ENCODE results near the gene GSN. TPM values are rescaled to one million over a fixed set of nuclear protein-coding genes. Genes with fewer than 3 reads are reported as not detected.

GSN gene
- total and polyA plus RNA-seq, 4 donors: 18.8 to 402 (median 51.6) TPM

DNA sequence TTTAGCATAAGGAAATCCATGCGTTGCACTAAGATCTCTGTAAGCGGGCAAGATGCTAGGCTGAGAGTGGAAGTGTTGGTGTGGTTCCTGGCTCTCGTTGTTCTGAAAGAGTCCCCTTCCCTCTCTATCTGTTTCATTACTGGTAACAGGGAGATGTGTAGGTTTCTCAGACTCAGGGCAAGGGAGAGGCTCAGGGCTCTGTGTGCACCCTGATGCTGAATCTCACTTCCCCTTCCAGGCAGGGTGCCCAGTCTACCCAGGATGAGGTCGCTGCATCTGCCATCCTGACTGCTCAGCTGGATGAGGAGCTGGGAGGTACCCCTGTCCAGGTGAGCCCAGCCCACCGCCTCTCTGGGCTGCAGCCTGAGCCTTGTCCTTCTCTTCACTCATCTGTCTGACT lies 56.4 kb downstream of the GSN start:
- peaks cover 8 to 29% (median 15%) of the 10 kb centered on the region in 4 donors for H3K4me1 ChIP-seq (ENCODE audit: control insufficient read depth in 4 of 4, insufficient read depth in 4 of 4, low read length in 3 of 4)

DNA sequence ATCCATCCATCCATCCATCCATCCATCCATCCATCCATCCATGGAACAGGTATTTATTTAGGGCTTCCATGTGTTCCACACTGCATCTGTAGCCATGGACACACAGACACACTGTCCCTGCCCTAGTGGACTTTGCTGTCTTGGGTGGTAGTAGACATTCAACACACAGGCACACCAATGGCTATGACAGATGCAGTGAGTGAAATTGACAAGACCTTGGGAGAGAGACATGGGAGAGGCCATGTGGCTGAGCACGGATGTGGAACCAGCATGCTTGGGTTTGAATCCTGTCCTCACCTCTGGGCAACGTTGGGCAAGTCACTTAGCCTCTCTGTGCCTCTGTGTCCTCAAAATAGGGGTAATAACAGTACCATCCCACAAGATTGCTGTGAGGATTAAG lies 56.8 kb downstream of the GSN start:
- Histone ChIP-seq H3K4me3 (ENCODE audit: low read depth in 1 of 3, low read length in 3 of 3) (no peak overlapping the region), H3K9ac (ENCODE audit: low read depth in 1 of 2, low read length in 2 of 2) (no peak overlapping the region), H3K9me3 (ENCODE audit: control insufficient read depth in 4 of 4, low read length in 3 of 4) (no peaks in the 10 kb centered on the region), H3K4me1 (ENCODE audit: control insufficient read depth in 4 of 4, insufficient read depth in 4 of 4, low read length in 3 of 4) (peaks cover 8 to 29% (median 16%) of the 10 kb centered on the region in 4 donors), H3K36me3 (ENCODE audit: control insufficient read depth in 4 of 4, insufficient read depth in 3 of 4, low read depth in 1 of 4, low read length in 3 of 4) (peaks cover 5 to 19% (median 7%) of the 10 kb centered on the region in 4 donors), H3K27ac (ENCODE audit: low read depth in 1 of 2, low read length in 2 of 2) (peak overlapping the region in 1 of 2 donors; percentile 13), H3K27me3 (ENCODE audit: control insufficient read depth in 4 of 4, insufficient read depth in 4 of 4, low read length in 3 of 4) (no peaks in the 10 kb centered on the region)
- WGBS: 91% methylated on average over 2 of the region's 2 CpGs
- no peak for DNase-seq (ENCODE audit: low spot score)
- TF ChIP-seq HNF4A (conservative IDR thresholded peaks at IDR 0.05) (peak in 1 of 2 donors; percentile 14), REST (IDR thresholded peaks at IDR 0.05) (no peak), YY1 (IDR thresholded peaks at IDR 0.05) (no peak), SP1 (IDR thresholded peaks at IDR 0.05) (no peak), HNF4G (IDR thresholded peaks at IDR 0.05) (no peak)

More for the DNA sequence above, 56.4 kb downstream of the GSN start:
- Histone ChIP-seq H3K9me3 (ENCODE audit: control insufficient read depth in 4 of 4, low read length in 3 of 4) (no peaks in the 10 kb centered on the region), H3K9ac (ENCODE audit: low read depth in 1 of 2, low read length in 2 of 2) (no peak overlapping the region), H3K36me3 (ENCODE audit: control insufficient read depth in 4 of 4, insufficient read depth in 3 of 4, low read depth in 1 of 4, low read length in 3 of 4) (peaks cover 4 to 16% (median 5%) of the 10 kb centered on the region in 4 donors), H3K27ac (ENCODE audit: low read depth in 1 of 2, low read length in 2 of 2) (no peak overlapping the region), H3K4me3 (ENCODE audit: low read depth in 1 of 3, low read length in 3 of 3) (no peak overlapping the region), H3K27me3 (ENCODE audit: control insufficient read depth in 4 of 4, insufficient read depth in 4 of 4, low read length in 3 of 4) (no peaks in the 10 kb centered on the region)
- WGBS: 94% methylated on average over 5 of the region's 5 CpGs
- TF ChIP-seq, protein P1, sequence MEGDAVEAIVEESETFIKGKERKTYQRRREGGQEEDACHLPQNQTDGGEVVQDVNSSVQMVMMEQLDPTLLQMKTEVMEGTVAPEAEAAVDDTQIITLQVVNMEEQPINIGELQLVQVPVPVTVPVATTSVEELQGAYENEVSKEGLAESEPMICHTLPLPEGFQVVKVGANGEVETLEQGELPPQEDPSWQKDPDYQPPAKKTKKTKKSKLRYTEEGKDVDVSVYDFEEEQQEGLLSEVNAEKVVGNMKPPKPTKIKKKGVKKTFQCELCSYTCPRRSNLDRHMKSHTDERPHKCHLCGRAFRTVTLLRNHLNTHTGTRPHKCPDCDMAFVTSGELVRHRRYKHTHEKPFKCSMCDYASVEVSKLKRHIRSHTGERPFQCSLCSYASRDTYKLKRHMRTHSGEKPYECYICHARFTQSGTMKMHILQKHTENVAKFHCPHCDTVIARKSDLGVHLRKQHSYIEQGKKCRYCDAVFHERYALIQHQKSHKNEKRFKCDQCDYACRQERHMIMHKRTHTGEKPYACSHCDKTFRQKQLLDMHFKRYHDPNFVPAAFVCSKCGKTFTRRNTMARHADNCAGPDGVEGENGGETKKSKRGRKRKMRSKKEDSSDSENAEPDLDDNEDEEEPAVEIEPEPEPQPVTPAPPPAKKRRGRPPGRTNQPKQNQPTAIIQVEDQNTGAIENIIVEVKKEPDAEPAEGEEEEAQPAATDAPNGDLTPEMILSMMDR (IDR thresholded peaks at IDR 0.05; ENCODE audit: low read depth, low read length, missing input control): no peak
- TF ChIP-seq HNF4G (IDR thresholded peaks at IDR 0.05): no peak
- TF ChIP-seq, protein P2, sequence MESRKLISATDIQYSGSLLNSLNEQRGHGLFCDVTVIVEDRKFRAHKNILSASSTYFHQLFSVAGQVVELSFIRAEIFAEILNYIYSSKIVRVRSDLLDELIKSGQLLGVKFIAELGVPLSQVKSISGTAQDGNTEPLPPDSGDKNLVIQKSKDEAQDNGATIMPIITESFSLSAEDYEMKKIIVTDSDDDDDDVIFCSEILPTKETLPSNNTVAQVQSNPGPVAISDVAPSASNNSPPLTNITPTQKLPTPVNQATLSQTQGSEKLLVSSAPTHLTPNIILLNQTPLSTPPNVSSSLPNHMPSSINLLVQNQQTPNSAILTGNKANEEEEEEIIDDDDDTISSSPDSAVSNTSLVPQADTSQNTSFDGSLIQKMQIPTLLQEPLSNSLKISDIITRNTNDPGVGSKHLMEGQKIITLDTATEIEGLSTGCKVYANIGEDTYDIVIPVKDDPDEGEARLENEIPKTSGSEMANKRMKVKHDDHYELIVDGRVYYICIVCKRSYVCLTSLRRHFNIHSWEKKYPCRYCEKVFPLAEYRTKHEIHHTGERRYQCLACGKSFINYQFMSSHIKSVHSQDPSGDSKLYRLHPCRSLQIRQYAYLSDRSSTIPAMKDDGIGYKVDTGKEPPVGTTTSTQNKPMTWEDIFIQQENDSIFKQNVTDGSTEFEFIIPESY (IDR thresholded peaks at IDR 0.05): no peak
- DNase-seq (ENCODE audit: low spot score): no peak

- no peaks in the 10 kb centered on the region for H3K9me3 ChIP-seq (ENCODE audit: control insufficient read depth in 4 of 4, low read length in 3 of 4)
- no peak overlapping the region for H3K9ac ChIP-seq (ENCODE audit: low read depth in 1 of 2, low read length in 2 of 2)
- H3K27ac ChIP-seq (ENCODE audit: low read depth in 1 of 2, low read length in 2 of 2): peak overlapping the region; percentile 13 to 61
- peaks cover 8 to 29% (median 17%) of the 10 kb centered on the region in 4 donors for H3K4me1 ChIP-seq (ENCODE audit: control insufficient read depth in 4 of 4, insufficient read depth in 4 of 4, low read length in 3 of 4)
- peaks cover 5 to 23% (median 7%) of the 10 kb centered on the region in 4 donors for H3K36me3 ChIP-seq (ENCODE audit: control insufficient read depth in 4 of 4, insufficient read depth in 3 of 4, low read depth in 1 of 4, low read length in 3 of 4)
- TF ChIP-seq, protein P3, sequence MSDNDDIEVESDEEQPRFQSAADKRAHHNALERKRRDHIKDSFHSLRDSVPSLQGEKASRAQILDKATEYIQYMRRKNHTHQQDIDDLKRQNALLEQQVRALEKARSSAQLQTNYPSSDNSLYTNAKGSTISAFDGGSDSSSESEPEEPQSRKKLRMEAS (IDR thresholded peaks at IDR 0.05): no peak
- peak in 1 of 2 donors; percentile 25 for TF ChIP-seq RAD21 (IDR thresholded peaks at IDR 0.05)
- no peak overlapping the region for H3K4me3 ChIP-seq (ENCODE audit: low read depth in 1 of 3, low read length in 3 of 3)
- whole genome bisulfite sequencing: 79% methylated on average over 7 of the region's 7 CpGs
- no peaks in the 10 kb centered on the region for H3K27me3 ChIP-seq (ENCODE audit: control insufficient read depth in 4 of 4, insufficient read depth in 4 of 4, low read length in 3 of 4)
- DNase-seq (ENCODE audit: low spot score): no peak
Measured at GRCh38 chr9:121325387-121325786, 57.4 kb downstream of the GSN start.
